Embryonic facial prominence (tissue), 1 donor: ENCODE results near the gene CCDC9B.

ENCODE experiments used
- DNase-seq: peaks from one replicate; pipeline ENCODE4 v3.0.0-alpha.2; 2016; ENCODE audit errors: extremely low spot score

The CCDC9B gene

DNA sequence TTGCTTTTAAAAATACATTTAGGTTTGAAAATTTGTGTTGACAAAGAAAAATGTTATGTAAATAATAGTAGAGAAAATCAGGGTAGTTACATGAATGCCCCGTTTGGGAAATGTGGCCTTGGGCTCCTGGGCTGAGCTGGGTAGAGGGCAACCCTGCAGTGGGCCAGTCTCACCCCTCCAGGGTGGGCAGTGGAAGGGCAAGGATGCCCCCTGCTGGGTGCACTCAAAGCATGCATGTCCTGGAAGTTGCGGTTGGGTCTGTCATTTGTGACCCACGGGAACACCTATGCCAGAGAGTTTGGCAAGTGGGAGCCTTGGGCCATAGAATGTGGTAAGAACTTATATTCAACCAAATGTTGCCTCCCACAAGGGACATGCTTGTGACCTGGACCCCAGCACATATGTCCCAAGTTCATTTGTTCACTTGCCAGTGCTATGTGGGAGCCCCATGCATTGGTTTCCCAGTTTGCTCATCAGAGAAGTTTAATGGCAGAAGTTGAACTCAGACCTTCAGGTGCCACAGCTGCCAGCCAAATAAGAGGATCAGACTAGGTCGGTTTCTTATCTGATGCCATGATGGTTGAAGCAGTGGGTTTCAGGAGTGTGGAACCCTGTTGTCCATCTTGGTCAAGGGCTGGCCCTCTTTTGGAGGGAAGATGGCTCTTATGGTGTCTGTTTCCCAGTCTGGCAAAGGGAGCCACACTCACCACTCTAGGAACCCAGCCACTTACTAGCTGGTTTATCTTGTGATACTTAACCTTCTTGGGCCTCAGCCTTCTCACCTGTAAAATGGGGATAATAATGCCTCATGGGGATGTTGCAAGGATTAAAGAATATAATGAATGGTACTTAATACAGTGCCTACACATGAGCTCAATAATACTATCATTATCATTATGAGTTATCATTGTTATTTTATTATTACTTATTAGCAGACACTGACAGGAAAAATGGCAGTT, 30.5 kb downstream of the CCDC9B start:
- DNase-seq, result no peak

DNA sequence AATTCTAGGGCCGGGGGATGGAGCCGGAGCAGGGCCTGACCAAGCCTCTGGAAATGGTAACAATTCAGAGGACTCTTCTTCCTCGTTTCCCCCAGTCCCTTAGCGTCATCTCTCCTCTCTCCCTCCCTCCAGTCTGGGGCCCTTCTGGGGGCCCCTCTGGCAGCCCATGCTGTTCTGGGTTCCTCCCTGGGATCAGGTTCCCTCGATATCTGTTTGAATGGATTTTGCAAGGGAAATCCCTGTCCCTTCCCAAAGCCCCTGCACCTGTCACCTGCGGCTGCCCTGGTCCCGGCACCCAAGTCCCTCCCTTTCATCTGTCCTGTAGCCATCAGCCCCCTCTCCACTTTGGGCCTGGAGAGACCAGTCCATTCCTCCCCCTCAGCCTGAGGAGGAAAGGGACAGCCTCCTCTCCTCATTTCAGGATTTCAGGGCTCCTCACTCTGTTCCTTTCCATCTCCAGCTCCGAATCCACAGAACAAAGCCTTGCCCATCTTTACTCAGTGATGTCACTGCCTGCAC, 31.3 kb downstream of the CCDC9B start:
- DNase-seq, result no peak

DNA sequence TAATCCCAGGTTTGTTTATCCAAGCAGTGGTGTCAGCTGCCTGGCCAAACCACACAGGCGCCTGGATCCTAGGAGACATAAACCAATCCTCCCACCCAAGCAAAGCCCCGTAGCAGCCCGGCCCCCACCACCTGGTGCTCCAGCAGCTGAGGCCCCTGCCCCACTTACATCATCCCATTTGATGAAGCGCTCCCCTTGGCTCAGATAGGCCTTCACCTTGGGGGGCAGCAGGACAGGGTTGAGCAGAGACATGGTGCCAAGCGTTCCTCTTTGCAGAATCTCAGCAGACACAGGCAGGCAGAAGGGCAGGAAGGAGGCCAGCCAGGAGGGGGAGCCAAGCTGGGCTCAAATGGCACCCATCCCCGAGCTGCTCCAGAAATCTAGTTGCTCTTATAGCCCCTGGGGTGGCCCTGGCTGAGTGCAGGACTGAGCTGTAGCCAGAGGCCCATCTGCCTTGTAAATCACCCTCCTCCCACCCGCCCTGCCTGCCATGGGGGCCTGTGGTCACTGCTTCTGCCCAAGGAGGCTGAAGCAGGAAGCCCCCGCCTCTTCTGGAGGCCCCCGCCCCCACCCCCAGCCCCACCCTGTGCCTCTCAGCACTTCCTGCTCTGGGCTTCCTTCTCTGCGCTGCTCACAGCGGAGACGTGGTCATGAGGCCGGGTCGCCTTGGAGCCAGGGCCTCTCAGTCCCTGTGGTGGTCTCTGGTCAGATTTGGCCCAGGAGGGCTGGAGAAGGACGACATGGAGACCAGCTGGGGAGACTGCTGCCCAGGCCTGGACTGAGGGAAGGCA, 33.1 kb downstream of the CCDC9B start, which contains the start of gene PLCB2:
TSS of gene PLCB2 (minus strand) at position 515 of the 791 bp plus-strand sequence. CDS start at position 252, 263 bp downstream.
- DNase-seq, result no peak

DNA sequence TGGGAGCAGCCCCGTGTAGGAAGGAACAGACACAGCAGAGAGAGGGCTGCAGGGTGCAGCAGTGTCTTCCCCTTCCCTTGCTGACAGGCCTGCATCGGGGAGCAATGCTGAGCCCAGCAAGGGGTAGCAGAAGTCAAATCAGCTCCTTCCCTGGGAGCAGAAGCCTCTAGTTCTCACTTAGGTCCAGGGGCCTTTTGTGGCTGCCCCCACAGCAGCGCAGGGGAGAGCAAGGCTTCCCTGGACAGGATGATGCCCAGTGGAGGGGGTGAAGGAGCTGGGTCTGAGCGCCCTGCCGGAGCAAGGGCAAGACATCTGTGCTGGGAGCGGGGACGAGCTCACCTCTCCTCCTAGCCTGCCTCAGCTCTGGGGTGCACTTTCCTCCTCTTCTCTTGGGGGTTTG, 33.8 kb downstream of the CCDC9B start:
- no peak for DNase-seq

DNA sequence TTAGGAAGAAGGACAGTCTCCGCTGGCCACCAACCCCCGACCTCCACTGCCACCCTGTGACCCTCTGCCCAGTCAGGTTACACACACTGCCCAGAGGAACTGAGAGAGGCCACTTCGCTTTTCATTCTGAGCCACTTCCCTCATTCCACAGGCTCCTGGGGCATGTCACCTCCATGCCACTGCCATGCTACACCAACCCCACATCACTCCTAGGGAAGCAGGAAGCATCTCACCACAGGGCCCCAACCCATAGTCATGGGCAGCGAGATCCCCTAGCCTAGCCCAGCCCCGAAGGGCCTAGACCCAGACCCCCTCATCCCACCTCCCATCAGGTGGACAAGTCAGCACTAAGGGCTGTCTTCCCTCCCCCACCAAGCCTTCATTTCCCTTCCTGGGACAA, 34.4 kb downstream of the CCDC9B start:
- no peak for DNase-seq

DNA sequence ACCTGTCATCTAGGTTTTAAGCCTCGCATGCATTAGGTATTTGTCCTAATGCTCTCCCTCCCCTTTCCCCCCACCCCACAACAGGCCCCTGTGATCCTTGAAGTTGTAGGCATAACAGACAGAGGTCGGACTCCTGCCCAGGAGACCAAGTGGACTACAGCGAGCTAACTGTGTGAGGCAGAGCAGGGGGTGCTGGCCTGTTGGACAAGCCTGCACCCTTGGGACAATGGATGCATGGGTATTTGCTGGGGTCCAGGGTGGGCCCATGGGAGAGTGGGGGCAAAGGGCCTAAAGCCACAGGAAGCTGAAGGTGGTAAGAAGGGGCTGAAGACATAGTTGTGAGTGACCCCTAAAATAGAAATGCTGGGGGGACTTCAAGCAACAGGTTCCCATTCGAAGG, 35.5 kb downstream of the CCDC9B start:
- DNase-seq, result no peak

DNA sequence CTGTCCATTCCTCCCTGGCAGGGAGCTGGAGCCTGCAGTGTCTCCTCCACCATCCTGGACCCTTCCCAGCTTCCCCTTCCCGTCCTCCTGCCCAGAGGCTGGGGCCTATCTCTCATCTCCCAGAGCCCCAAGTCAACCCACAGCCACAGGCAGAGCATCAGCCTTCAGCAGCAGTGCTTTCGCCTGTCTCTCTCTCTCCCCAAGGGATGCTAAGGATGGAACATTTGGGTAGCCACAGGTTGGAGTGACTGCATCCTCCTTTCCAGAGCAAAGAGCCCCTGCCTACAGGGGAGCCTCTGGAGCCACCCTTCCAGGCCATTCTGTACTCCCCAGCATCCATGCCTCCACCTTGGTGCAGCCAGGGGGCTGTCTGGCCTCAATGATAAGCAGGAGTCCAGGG, 37.2 kb downstream of the CCDC9B start:
- DNase-seq, result no peak

DNA sequence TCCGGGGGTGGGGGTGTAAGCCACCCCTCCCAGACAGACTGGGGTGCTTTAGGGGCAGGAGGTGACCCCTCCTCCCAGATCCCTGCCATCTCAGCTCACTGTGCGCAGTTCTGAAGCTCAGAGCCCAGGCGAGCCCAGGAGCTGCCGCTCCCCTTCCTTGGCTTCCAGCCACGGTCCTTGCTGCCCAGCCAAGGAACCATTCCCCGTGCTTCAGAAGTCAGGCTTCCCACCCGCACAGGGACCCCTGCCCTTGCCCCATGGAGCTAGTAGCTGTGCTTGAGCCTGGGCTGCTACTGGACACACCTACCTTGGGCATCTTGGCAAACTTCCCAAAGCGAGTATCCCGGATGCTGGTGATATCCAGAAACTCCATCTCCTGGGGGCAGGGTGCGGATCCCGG, 37.8 kb downstream of the CCDC9B start:
- no peak for DNase-seq

DNA sequence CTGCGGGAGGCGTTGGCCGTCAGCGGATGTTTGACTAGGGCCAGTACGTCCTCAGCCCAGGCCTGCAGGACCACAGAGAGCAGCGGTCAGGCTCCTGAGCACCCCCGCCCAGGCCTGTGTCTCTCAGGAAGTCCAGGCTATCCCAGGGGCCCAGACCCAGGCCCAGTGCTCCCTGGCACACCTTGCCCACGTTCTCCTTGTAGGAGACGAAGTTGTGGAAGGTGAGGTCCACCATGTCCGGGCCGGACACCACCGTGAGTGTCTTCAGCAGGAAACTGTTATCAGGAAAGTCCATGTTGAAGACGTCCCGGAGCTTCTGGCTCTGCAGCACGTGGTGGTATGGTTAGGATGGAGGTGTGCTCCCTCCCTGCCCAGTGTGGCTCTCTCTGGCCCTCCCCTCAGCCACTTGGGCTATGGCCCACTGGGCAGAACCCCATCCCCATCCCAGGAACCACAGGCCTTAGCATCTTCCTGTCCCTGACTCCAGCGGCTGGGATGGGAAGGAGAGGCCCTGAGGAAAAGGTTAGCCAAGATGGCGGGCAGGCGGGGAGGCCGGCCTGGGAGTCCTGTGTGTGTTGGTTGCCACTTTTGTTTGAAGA, 38.4 kb downstream of the CCDC9B start:
- no peak for DNase-seq

DNA sequence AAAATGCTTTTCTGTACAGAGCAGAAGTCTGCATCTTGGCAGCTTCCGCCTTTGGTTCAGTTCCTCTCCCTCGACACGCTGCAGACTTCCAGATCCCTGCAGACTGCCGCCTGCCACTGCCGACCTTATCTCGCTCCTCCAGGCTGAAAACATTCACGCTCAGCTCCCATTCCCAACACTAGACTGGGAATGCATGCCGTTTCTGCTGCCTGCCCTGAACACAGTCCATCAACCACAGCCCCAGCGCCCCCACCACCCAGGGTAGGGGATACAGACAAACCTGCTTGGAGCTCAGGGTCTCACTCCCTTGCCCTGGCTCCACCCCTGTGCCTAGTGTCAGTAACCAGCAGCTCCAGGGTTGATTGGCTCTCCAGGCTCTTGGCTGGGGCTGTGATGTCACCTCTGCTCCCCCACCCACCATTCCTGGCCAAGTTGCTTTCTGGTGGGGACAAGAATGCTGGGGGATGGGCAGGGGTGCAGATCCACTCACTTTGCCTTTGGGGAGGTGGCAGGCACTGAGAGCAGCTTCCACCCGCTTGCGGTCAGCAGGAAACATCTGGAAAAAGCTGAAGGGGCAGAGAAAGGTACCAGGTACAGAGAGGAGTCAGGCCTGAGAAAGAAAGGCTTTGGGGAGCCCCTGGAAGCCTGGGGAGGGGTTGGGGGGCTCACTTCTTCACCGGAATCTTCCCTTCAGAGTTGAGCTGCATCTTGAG, 39.1 kb downstream of the CCDC9B start:
- no peak for DNase-seq

DNA sequence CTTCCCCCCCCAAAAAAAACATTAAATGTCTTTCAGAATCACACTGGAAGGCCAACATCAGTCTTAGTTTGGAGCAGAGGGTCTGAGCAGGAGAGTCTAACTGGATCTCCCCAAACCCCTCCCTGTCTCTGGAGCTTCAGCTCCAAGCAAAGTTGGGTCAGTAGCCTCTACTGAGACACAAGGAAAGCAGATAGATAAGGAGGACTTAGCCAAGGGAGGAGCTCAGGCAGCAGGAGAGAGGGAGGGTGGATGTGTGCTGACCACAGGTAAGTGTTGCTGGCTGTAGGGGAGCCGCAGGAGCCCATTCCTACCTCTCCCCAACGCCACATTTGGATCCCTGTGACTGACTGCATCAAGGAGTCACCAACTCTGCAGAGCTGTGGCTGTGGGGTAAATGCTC, 40.0 kb downstream of the CCDC9B start:
- no peak for DNase-seq

DNA sequence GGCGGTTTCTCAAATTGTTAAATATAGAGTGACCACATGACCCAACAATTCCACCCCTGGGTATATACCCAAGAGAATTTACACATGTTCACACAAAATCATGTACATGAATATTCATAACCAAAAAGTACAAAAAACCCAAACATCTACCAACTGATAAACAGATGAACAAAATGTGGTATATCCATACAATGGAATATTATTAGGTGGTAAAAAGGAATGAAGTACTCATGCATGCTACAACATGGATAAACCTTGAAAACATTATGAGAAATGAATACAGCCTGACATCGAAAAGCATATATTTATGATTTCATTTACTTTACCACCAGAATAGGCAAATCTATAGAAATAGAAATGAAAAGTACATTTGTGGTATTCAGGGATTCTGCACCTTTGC, 40.4 kb downstream of the CCDC9B start:
- no peak for DNase-seq

DNA sequence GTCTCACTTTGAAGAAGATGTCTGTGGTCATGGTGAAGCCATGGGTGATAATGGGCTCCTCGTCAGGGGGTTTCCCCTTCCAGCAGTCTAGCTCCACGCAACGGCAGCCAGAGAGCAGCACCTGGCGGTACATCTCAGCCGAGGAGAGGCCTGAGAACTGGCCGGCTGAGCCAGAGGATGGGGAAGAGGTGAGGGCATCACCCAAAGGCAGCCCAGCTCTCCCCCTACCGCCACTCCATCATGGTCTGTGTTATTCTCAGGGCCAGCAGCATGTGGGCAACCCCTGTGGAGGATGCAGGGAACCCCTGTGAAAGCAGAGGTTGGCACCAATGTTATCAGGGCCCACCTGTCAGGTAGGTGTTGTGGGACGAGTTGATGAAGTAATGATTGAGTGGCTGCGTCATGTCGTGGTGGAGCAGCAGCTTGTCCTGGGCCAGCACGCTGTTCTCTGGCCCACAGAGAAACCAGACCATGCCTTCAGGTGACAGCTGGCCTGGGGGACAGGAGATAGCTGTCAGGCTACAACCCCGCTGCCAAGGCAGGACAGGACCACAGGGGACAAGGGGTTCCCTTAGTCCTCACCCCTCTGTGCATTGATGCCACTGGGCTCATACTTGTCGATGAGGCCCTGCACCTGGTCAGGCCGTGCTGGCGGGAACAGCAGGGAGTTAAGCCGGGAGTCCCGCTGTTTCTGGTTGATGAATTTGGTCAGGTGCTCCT, 42.4 kb downstream of the CCDC9B start:
- no peak for DNase-seq

DNA sequence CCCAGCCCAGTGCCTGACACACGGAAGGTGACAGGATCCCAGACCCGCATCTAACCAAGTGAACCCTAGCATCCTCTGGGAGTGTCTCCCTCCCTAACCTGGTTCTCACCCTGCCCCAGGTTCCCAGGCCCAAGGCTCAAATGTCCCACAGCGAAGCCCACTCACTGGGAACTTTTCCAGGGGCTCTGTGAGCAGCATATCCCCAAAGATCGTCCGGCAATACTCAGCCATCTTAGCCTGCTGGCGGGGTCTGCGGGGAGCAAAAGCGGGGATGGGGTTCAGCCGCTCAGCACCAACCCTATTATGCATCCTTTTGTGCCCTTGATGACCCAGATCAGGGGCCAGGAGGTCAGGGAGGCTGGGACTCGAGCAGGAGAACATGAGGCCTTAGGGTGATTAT, 43.4 kb downstream of the CCDC9B start:
- DNase-seq, result no peak

DNA sequence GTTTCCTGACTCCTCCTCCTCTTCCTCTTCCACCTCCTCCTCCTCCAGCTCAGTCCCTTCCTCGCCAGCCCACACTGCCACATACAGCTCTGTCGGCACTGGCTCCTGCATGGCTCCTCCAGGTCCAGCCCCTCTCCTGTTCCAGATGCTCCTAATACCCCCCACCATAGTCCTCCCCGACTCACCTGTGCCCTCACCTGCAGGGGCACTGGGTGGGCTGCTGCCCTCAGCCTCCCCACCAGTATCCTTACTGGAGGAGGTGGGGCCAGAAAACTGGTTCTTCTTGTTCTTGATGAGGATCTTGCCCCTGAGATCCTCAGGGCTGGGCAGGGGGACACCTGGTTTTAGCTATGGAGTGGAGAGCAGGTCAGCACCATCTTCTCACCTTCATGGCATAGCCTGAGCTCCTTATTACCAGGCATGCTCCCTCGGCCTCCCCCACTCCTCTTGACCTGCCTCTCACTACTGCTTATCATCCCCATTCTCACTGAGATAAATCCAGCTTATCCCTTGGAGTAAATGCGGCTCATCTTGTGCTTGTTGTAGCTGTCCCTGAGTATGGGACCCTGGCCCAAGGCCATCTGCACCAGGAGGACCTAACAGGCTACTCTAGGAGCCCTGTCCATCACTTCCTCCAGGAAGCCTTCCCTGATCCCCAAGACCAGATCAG, 44.0 kb downstream of the CCDC9B start:
- no peak for DNase-seq

DNA sequence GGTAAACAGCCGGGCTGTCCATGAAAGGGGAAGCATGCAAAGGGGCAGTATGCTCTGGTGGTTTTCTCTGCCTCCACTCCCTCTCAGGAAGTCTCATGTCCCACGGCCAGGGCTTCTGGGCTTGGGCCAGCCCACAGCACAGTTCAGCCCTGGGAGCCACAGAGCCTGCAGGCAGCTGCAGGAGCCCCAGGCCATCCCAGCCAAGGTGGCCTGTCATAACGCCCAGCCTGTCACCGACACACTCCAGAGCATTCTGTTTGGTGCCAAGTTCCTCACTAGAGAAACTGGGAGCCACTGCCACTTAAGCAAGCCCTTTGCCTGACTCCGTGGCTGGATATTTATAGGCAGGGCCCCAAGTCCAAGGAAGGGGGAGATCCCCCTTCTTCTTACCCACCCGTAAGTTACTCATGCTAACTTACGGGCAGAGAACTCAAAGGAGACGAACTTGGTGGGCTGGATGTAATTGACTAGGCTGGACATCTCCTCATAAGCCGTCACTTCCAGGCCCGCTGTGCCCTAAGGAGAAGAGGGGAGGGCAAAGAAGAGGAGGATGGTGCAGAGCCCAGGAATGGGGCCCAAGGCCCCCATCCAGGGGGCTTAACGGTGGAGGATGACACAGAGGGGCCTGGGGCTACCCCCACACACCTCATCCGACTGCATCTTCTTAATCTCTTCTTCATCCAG, 44.7 kb downstream of the CCDC9B start:
- no peak for DNase-seq

DNA sequence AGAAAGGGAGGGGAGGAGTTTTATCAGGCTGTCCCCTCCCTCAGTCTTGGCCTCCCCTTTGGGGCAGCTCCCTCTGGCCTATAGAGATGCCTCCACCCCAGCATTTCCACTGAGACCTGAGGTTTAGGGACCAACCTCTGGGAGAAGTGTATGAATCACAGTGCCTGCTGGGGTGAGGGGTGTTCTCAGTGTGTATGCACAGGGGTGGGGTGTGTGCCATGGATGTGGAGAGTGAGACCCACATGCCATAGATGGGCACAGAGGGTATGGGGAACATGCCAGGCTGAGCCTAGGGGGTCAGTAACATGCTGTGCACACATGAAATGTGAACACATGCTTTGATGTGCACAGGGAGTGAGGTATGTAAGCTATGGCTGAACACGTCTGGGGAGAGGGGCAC, 45.4 kb downstream of the CCDC9B start:
- no peak for DNase-seq

DNA sequence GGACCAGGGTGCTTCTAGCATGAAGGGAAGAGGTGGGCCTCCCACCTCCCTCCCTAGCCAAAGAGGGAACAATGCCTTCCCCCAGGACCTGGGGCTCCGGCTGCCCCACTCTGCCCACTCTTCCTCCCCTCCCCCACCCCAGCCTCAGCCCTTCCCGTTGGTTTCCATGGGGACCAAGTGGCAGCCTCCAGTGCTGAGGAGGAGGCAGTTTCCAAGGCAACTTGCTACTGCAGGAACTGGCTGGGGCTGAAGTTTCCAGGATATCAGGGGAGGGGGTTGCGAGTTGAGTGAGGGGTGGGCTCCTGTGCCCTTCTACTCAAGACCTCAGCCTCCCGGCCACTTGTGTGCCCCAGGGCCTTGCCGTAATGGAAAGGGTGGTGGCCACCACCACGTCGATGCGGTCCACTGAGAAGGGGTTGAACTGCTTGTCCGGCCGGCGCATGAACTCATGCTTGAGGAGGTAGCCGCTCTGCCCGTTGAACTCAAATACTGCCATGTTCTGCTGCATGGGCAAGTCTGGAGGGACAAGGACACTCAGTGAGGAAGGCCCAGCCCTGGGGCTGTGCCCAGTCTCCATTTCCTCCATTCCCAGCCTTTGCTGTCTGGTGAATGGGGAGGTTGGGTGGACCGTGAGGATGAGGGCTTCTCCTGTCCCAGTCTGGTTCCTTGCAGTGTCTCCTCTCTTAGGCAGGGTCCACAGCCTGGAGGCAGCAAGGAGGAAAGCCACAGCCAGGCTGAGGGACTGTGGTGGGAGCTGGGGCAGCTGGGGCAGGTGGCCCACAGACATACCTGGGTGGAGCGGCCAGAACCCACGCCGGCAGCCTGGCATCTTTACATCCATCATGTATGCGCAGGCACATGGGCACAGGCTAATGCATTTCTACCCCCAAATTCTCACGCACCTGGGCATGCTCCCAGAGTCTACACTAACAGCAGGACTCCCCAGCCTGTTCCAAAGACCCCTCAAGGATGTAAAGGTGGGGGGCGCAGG, 46.5 kb downstream of the CCDC9B start:
- DNase-seq, result no peak
